DMS79 treated with DMSO at 0.1 percent for 48 hours (cell line): Measurements from ENCODE around the gene MAIP1.
A peak's percentile ranks its signal among the peaks of the same experiment; 100 is the strongest.
"Not testable (repeated sequence)": the region's sequence is repeated elsewhere in the genome, so short reads cannot be mapped to it uniquely, and the experiment has no call there.

ENCODE experiments used
- DNase-seq: peaks from one replicate; lab custom pipeline; 2025; lab: John Stamatoyannopoulos, UW

MAIP1 gene

GRCh38 chr2:199955339-199956061 is at the start of gene MAIP1, which contains the start of gene TYW5:
Gene MAIP1, plus strand, starts transcription at chr2:199955582. Its CDS starts 217 bp downstream, at chr2:199955799.
Gene TYW5, minus strand, starts transcription at chr2:199955491. Its CDS starts 21 bp downstream, at chr2:199955470.
- peak; percentile 89 for DNase-seq

- no peak for DNase-seq
These were observed 48.2 kb upstream of the MAIP1 start for GRCh38 chr2:199907008-199907714.

- peak; percentile 60 for DNase-seq
These were observed 44.9 kb upstream of the MAIP1 start for GRCh38 chr2:199910338-199911051.

GRCh38 chr2:199911052-199911876 is 44.1 kb upstream of the MAIP1 start, which contains the start of gene C2orf69:
Gene C2orf69, plus strand, starts transcription at chr2:199911293. Its CDS starts 146 bp downstream, at chr2:199911439.
- DNase-seq, result peak; percentile 98

GRCh38 chr2:199911877-199912161 is 43.6 kb upstream of the MAIP1 start:
- DNase-seq, result no peak

- not testable (repeated sequence) for DNase-seq
These were observed 42.7 kb upstream of the MAIP1 start for GRCh38 chr2:199912553-199913114.

- DNase-seq, result no peak
These were observed 40.9 kb upstream of the MAIP1 start for GRCh38 chr2:199914372-199914958.

GRCh38 chr2:199916980-199917379 is 38.4 kb upstream of the MAIP1 start:
- DNase-seq, result no peak

GRCh38 chr2:199922856-199923255 is 32.5 kb upstream of the MAIP1 start:
- DNase-seq, result no peak

GRCh38 chr2:199923924-199924323 is 31.5 kb upstream of the MAIP1 start:
- no peak for DNase-seq

- no peak for DNase-seq
These were observed 28.6 kb upstream of the MAIP1 start for GRCh38 chr2:199926806-199927205.

GRCh38 chr2:199928226-199928625 is 27.2 kb upstream of the MAIP1 start:
- no peak for DNase-seq

GRCh38 chr2:199928626-199929025 is 26.8 kb upstream of the MAIP1 start:
- no peak for DNase-seq

- no peak for DNase-seq
These were observed 26.1 kb upstream of the MAIP1 start for GRCh38 chr2:199929262-199929661.

- no peak for DNase-seq
These were observed 23.0 kb upstream of the MAIP1 start for GRCh38 chr2:199932312-199932855.

GRCh38 chr2:199933466-199933865 is 21.9 kb upstream of the MAIP1 start:
- no peak for DNase-seq

GRCh38 chr2:199936554-199936953 is 18.8 kb upstream of the MAIP1 start:
- DNase-seq, result no peak

- DNase-seq, result no peak
These were observed 15.0 kb upstream of the MAIP1 start for GRCh38 chr2:199940373-199940772.

GRCh38 chr2:199943373-199943772 is 12.0 kb upstream of the MAIP1 start:
- no peak for DNase-seq

GRCh38 chr2:199946196-199946595 is 9.2 kb upstream of the MAIP1 start:
- DNase-seq, result no peak

- no peak for DNase-seq
These were observed 8.5 kb upstream of the MAIP1 start for GRCh38 chr2:199946836-199947235.
